HG03196 (cell line): ENCODE results near the gene ZNF688.
"Not testable (repeated sequence)": the region's sequence is repeated elsewhere in the genome, so short reads cannot be mapped to it uniquely, and the experiment has no call there.

Experiments
- ATAC-seq: cut with Tn5 transposase; IDR thresholded peaks from one replicate; pipeline ENCODE4 v1.9.1; 2021; ENCODE audit not compliant: unreplicated experiment

ZNF688 gene

DNA sequence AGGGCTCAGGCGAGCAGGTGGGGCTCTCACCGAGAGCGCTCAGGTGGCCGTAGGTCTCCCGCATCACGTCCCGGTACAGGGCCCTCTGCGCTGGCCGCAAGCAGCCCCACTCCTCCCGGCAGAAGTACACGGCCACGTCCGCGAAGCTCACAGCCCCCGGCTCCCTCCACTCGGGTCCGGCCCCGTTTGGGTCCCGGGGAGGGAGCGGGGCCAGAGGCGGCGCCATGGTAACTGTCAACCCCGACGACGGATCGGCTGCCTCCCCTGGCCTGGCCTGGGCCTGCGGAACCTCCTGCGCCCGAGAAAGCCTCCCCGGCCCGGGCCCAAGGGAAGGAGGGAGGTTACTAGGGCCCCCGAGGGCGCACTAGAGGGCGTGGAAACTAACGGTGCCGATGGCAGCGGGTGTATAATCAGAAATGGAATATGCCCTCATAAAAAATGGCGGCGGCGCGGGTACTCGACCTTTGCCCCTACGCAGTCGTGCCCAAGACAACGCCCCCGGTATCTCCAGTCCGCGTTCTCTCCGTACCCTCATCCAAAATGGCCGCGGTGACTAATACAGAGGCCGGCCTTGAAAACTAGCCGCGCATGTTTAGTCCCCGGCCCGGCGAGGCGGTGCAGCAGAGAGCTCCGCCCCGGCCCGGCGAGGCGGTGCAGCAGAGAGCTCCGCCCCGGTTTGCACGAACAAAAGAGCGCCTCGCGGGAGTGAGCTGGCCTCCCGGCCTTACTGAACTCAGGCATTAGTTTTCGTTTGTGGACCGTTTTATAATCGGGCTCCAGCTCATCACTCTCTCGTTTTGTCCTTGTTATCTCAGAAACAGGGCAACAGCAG, 13.3 kb downstream of the ZNF688 start, which contains the start of gene ZNF764:
TSS of gene ZNF764 (minus strand) at position 418 of the 832 bp plus-strand sequence. CDS start at position 226, 192 bp downstream.
- peak; percentile 89 for ATAC-seq

DNA sequence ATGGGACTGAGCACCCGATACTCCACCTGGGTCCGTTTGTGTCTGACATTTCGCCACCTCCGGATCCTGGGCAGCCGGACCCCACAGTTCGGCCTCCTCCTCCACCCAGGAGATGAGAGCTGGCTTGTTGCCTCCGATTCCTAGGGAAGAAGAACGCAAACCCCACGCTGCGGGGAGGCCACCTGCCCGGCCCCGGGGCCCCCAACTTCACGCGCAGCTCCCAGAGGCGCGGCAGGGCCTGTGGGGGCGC, 13.9 kb downstream of the ZNF688 start:
- ATAC-seq = peak; percentile 13

DNA sequence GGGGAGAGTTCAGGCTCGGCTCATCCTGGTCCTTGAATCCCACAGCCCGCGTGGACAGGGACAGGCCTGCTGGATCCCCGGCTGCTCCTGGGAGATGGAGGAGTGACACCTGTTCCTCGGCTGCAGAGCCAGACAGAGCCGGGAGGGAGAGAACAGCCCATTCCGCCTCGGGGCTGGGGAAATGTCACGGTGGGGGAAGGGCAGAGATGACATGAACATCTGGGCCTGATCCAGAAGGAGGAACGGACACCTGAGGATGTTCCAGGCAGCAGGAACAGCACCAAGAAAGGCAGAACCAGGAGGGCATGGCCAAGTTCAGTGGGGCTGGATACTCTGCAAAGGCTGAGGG, 15.4 kb downstream of the ZNF688 start:
- no peak for ATAC-seq

DNA sequence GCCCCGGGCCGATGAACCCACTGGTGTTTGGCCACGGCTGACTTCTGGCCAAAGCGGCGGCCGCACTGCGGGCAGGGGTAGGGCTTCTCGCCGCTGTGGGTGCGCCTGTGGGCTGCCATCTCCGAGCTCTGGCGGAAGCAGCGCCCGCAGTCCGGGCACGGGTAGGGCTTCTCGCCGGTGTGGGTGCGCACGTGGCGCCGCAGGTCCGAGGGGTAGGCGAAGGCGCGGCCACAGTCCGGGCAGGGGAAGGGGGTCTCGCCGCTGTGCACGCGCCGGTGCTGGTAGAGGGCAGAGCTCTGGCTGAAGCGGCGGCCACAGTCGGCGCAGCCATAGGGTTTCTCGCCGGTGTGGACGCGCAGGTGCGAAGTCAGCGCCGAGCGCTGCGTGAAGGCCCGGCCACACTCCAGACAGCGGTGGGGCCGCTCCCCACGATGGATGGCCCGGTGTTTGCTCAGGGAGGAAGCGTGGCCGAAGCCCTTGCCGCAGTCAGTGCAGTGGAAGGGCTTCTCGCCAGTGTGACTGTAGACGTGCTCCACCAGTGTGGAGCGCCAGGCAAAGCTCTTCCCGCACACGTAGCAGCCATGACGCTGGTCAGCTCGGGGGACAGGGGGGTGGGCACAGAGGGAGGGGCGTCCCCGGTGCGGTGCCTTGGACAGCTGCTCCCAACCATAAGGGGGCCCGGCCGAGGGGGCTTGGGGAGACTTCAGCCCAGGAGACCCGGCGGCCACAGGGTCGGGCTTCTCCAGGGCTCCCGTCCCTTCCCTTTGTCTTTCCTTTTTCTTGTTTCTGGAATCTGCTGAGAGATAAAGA, 16.0 kb downstream of the ZNF688 start:
- no peak for ATAC-seq

DNA sequence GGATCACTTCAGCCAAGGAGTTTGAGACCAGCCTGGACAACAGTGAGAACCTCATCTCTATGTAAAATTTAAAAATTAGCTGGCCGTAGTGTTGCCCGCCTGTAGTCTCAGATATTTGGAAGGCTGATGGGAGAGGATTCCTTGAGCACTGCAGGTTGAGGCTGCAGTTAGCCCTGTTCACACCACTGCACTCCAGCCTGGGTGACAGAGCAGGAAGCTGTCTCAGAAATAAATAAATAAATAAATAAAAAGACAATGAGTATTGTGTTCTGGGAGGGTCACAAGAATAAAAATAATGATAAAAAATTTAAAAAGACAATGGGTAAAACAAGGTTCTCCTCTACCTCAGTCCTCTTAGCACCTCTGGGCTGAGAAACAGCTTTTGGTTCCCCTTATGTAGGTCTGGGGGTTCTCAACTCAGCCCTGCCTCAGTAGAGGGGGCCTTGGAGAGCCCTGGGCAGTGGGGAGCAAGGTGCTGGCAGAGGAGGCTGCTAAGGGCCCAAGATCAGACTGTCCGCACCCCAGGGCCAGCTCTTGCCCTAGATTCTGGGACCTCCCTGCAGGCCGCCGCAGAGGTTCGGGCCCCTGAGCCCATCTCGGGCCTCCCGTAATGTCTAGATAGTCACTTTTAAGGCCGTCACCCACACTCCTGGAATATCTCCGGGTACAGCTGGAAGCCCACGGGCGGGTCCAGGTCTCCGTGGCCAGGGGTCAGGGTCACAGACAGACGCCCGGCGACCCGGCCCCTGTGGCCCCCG, 16.8 kb downstream of the ZNF688 start:
- no peak for ATAC-seq

DNA sequence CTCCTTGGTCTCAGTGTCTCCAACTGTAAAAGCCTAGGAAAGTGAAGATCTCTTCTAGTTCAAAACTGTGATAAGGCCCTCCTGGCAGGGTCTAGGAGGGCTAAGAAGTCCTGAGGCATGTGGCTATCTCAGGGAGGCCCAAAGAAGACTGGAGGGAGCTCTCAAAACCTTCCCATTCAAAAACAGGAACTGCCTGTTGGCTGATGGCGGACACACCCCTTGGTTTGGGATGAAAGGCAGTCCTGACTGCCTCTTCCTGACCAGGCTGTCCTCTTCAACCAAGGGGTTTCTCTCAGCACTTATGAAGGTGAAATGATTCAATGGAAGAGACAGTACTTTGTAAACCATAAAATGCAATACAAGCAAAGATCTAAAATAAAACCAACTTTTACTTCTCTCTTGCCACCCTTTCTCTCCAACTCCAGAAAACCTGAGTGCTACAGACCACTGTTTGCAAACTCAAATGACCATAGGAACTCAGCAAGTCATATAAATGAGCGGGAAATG, 18.1 kb downstream of the ZNF688 start:
- ATAC-seq = no peak

DNA sequence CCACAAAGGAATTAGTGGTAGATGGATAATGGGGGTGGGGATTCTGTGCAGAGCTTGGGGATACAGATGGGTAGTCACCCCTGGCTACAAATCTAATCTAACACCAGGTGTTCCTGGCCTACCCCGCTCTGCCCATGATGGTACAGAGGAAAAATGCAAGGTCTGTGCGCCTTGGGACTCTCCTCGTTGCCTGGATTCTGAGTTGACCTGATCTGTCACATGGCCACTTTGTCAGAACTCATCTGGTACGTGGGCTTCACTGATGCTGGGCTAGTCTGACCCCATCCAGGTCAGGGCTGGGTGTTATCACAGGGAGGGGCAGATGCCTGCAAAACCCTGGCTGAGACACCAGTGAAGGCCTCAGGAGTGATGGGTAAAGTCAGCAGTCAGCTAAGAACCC, 18.6 kb downstream of the ZNF688 start:
- no peak for ATAC-seq

DNA sequence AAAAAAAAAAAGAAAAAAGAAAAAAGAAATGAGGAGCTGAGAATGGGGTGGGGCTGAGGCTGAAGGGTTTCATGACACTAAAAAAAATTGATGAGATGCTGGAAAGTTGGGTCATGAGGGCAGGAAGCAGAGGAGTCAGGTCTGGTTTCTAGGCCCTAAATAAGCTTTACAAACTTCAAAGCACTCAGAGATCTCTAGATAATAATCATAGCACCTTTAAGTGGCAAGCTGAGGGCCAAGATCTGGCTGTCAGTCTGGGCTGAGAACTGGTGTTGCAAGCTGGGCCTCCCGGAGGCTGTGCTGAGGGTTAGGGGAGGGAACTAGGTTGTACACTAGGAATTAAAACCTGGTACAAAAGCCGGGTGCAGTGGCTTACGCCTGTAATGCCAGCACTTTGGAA, 19.7 kb downstream of the ZNF688 start:
- no peak for ATAC-seq

DNA sequence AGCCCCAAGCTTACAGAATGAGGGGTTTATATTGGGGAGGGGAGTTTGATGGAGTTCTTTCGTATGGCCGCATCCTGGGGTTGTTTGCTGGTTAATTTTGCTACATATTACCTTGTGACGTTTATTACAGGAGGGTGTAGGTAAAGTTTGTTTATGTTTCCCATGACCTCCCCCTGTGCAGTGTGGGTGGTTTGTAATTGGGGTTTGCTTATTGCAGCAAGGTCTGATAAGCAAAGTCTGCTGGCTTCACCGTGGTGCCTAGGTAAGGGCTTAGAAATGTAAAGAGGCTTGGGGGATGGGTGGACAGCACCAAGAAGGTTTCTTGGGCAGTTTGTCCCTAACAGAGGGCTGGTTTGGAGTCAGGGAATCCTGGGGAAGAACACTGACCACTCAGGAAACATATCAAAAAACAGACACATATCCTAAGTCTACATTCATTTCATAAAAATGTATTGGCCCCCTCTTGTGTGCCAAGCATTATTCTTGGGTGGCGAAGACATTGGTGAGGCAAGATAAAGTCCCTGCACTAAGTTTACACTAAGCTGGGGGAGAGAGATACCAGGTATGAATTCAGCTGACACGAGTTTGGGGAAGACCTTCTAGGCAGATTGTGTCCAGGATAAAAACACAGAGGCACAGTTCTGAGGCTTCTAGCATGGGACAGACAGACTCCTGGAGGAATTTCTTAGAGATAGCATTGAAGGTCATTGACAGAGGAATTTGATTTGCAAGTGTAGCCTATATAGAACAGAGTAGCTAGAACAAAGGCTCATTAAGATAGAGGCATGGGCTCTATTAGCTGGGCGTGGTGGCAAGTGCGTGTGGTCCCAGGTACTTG, 22.9 kb downstream of the ZNF688 start:
- ATAC-seq = no peak

DNA sequence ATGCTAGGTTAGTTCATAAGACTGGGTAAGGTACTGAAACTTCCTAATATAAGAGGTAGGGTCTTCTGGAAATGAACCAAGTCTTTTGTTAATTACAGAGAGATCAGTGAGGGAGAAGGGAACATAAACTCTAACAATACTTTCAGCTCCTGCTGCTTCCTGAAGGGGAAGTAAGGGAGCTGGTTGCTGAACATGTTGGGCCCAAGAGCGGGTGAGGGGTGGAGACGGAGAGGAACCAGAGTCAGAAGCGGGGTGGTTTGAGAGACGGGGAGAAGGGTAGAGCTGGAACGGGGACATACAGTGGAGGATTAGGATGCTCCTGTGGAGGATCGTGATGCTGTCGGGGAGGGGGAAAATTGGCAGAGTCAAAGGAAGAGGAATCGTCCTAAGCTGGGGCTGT, 25.4 kb downstream of the ZNF688 start:
- ATAC-seq = no peak

DNA sequence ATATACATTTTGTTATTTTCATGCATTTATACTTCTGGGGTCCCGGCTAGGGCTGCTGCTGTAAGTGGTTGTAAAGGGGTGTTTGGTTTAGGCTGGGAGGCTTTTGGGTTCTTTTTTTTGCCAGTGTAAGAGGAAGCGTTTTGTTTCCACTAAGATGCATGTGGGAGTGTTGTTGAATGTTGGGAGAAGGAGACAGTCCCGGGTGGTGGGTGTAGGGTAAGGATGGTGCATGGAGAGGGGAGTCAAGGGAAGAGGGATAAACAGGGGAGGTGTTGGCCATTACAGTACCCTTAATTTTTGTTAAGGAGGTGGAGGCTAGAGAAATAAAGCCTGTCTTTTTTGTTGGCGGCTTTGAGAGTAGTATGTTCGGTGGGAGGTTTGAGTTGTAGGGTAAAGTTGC, 28.4 kb downstream of the ZNF688 start:
- no peak for ATAC-seq

DNA sequence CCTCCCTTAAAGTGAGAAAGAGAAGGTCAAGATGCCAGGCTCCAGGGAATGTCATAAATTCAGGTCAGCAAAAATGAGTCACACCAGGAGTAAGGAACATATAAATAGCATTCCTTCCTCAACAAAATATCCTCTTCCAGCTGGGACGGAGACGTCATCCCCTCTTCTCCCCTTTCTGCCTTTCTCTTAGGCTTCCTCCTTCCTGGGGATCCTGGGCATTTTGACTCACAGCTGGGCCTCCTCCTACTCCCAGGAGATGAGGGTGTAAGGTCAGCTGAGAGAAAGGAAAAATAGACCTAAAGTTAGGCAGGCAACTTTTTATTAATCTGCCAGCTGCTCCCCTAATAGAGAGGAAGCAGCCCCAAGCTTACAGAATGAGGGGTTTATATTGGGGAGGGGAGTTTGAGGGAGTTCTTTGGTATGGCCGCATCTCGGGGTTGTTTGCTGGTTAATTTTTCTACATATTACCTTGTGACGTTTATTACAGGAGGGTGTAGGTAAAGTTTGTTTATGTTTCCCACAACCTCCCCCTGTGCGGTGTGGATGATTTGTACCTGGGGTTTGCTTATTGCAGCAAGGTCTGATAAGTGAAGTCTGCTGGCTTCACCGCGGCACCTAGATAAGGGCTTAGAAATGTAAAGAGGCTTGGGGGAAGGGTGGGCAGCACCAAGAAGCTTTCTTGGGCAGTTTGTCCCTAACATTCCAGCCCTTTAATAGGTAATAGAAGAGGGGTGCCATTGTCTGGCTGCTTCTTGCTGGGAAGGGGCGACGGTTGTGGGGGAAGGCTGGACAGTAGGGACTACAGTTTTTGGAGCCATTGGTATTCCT, 29.8 kb downstream of the ZNF688 start:
- no peak for ATAC-seq

DNA sequence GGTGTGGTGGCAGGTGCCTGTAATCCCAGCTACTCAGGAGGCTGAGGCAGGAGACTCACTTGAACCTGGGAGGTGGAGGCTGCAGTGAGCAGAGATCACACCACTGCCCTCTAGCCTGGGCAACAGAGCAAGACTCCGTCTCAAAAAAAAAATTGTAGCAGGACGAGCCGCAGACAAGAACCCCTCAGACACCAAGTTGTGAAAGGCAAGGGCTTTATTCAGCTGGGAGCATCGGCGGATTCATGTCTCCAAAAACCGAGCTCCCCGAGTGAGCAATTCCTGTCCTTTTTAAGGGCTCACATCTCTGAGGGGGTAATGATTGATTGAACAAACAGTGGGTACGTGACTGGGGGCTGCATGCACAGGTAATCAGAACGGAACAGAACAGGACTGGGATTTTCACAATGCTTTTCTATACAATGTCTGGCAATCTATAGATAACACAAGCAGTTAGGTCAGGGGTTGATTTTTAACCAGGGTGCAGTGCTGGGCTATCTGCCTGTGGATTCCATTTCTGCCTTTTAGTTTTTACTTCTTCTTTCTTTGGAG, 30.5 kb downstream of the ZNF688 start:
- ATAC-seq = not testable (repeated sequence)

DNA sequence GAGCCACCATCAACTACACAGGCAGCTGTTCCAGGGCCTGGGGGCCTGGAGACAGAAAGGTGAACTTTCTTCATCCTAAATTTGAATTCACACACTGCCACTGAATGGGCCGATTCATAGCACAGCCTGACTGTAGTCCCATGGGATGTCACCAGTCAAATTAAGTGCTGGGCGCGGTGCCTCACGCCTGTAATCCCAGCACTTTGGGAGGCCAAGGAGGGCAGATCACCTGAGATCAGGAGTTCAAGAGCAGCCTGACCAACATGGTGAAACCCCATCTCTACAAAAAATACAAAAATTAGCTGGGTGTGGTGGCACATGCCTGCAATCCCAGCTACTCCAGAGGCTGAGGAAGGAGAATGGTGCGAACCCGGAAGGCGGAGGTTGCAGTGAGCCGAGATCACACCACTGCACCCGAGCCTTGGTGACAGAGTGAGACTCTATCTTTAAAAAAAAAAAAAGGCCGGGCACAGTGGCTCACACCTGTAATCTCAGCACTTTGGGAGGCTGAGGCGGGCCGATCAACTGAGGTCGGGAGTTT, 31.5 kb downstream of the ZNF688 start:
- ATAC-seq = not testable (repeated sequence)

DNA sequence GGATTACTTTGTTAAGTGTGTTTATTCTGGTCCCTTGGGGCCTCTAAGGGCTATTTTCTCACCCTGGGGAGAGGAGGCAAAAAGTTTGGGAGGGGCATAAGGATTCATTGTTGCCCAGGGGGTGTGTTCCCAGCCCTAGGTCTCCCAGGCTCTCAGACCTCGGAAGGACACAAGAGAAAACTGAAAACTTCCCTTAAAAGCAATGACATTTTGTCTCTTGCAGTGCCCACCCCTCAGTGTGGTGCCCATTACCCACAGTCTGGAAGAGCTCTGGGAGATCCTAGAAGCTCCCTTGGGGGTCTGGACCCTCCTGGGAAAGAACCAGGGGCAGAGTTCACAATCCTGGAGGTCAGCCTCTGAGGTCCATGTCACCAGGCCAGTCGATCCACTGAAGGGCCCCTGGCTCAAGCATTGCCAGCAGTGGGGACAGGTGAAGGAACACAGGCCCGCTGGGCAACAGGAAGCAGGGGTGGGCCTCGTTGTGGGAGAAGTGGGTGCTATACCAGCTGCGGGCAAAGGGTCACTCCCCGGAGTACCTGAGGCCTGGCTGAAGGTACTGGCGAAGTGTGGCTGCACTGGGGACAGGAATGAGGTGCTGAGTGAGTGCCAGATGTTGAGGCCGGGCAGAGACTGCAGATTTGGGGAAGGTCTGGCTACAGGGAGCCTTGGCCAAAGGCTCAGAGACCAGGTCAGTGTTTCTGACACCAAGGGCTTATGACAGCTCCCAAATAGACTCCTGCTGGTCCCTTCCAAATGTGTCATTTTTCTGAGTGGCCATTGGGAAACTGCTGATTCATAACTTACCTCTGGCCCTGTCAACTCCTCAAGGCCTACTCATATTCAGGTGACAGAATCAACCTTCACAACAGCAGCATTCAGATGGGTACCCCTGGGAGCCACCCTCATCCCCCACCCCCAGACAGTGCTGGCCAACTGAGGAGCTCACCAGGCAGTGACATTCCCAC, 32.2 kb downstream of the ZNF688 start:
- no peak for ATAC-seq

DNA sequence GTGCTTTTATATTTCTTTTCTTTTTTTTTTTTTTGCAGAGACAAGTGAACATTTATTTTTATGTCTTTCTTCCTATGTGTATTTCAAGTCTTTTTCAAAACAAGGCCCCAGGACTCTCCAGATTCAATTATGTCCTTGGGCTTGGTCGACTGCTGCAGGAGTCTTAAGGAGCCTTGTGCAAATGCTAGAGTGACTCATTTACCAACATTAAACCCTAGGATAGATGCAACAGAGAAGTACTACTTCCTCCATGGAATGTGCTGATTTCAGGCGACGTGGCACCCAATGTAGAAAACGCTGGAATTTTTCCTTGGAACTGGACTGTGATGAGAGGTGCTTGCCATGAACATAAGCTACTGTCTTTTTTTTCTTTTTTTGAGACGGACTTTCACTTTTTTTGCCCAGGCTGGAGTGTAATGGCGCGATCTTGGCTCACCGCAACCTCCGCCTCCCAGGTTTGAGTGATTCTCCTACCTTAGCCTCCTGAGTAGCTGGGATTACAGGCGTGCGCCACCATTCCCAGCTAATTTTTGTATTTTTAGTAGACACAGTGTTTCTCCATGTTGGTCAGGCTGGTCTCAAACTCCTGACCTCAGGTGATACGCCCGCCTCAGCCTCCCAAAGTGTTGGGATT, 35.0 kb downstream of the ZNF688 start:
- ATAC-seq = not testable (repeated sequence)

DNA sequence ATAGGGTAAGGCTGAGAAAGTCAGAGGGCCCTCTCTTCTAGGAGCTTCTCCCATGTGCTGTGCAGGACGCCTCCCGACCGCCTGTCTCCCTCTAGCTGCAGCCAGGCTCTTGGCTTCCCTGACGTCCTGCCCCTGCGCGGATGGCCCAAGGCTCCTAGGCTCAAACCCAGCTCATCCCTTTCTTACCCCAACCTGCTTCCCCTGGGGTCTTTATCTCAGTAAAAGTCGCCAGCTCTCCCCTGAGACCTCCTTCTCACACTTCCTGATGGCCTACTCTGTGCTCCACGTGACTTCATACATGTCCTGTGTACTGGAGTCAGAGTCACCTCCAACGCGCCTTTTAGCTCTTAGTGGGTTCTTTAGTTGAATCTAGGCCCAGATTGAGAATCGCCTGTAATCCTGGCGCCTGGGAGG, 35.7 kb downstream of the ZNF688 start:
- peak; percentile 40 for ATAC-seq
